Measurements from ENCODE around the gene COL27A1. TPM values are rescaled to one million over a fixed set of nuclear protein-coding genes. Genes with fewer than 3 reads are reported as not detected.
A peak's percentile ranks its signal among the peaks of the same experiment; 100 is the strongest.

Gene COL27A1
- total and polyA plus RNA-seq, 12 donors, result 3.0 to 99.8 (median 11.9) TPM

GRCh38 chr9:114140401-114140800 is 14.9 kb upstream of the COL27A1 start:
- Histone ChIP-seq H3K4me3 (no peak overlapping the region), H3K27me3 (no peaks in the 10 kb centered on the region), H3K36me3 (replicated peaks in 1 of 2) (no peaks in the 10 kb centered on the region), H3K27ac (no peak overlapping the region), H3K4me1 (replicated peaks in 1 of 2) (no peaks in the 10 kb centered on the region), H3K9me3 (replicated peaks in 1 of 3) (no peaks in the 10 kb centered on the region)
- intact Hi-C loops (cut with DNase I), result no loop called here
- TF ChIP-seq CTCF (IDR thresholded peaks at IDR 0.05) (no peak), POLR2A (IDR thresholded peaks at IDR 0.05) (no peak)
- DNase-seq, result no peak
- WGBS, 4 donors, result 89 to 100% (median 92%) methylated on average over 2 of the region's 2 CpGs

DNA sequence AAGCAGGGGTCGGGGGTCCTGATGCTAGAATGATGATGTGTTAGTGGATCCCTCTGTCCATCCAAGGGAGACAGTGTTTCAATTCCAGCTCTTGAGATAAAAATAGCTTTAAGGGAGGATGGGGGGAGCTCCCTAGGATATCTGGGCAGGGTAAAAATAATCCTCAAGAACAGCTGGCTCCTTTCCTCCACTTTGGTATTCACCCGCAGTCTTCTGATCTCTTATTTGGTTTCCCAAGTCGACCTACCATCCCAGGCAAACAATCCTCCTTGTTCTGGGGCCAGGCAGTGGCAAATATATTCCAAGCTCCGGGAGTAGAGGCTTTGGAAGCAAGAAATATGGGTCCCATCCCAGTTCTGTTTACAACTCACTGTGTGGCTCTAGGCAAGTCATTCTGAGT is 14.5 kb upstream of the COL27A1 start:
- 68 to 74% (median 71%) methylated on average over 4 of the region's 4 CpGs for WGBS, 4 donors
- TF ChIP-seq POLR2A (IDR thresholded peaks at IDR 0.05), result no peak
- TF ChIP-seq CTCF (IDR thresholded peaks at IDR 0.05), result no peak
- no peak for DNase-seq
- H3K36me3 ChIP-seq (replicated peaks in 1 of 2), result no peaks in the 10 kb centered on the region
- intact Hi-C loops (cut with DNase I), result no loop called here
- no peaks in the 10 kb centered on the region for H3K4me1 ChIP-seq (replicated peaks in 1 of 2)
- H3K27ac ChIP-seq, result no peak overlapping the region
- no peak overlapping the region for H3K4me3 ChIP-seq
- no peaks in the 10 kb centered on the region for H3K27me3 ChIP-seq
- H3K9me3 ChIP-seq (replicated peaks in 1 of 3), result no peaks in the 10 kb centered on the region

DNA sequence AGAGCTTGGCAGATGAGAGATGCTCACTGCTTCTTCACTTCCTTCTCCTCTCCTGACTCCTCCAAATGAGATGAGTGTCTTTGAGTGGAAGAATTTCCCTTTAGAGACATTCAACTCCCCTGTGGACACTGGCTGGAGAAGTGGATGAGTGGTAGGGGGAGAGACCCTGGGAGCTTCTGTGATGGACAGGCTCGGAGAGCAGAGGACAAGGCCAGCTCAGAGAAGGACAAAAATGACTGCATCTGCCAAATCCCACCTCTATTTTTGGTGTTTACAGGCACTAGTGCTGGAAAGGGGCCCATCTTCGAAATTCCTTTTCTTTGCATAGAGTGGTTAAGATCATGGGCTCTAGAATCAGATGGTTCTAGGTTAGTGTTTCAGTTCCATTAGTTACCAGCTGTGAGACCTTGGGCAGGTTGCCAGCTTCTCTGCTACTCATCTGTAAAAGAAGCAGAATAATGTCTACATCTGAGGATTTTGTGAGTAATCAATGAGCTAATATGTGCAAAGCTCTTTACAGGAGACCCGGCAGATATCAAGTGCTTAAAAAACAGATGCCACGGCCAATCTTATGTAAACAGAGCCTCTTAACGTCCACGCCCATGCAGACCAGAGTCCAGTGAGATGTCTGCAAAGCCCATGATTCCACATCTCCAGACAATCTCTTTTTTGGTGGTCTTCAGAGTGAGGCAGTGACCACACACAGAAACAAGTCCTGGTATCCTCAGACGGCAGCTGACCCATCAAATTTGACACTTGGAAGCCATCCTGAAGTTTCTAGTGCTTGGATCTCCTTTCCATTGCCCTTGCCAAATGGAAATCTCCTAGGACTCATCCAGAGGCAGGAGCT is 13.6 kb upstream of the COL27A1 start:
- 32 to 47% (median 37%) methylated on average over 7 of the region's 7 CpGs for WGBS, 4 donors
- Histone ChIP-seq H3K4me3 (no peak overlapping the region), H3K27ac (no peak overlapping the region), H3K9me3 (replicated peaks in 1 of 3) (no peaks in the 10 kb centered on the region), H3K4me1 (replicated peaks in 1 of 2) (no peaks in the 10 kb centered on the region), H3K36me3 (replicated peaks in 1 of 2) (no peaks in the 10 kb centered on the region), H3K27me3 (no peaks in the 10 kb centered on the region)
- peak; percentile 24 to 70 (median 58) for DNase-seq
- TF ChIP-seq POLR2A (IDR thresholded peaks at IDR 0.05) (no peak), CTCF (IDR thresholded peaks at IDR 0.05) (no peak)
- intact Hi-C loops (cut with DNase I), result no loop called here

DNA sequence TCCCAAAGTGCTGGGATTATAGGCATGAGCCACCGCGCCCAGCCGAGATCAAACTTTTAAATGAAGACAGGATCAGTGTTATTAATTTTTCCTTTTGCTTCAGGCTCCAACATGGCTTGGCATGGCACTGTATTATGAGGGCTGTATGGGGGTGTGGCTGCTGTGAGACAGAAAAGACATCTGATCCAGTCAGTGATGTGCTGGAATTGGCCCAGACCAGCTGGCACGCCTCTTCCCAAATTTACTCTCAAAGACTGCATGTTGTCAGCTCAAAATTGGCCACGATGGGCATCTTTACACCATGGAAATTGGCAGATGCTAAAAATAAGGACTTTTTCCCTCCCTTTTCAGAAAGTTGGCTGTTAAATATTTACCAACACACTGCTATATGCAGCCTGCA is 12.1 kb upstream of the COL27A1 start:
- 90 to 96% (median 90%) methylated on average over 5 of the region's 5 CpGs for WGBS, 4 donors

More for the DNA sequence above, 12.1 kb upstream of the COL27A1 start:
- Histone ChIP-seq H3K4me1 (replicated peaks in 1 of 2) (no peaks in the 10 kb centered on the region), H3K36me3 (replicated peaks in 1 of 2) (no peaks in the 10 kb centered on the region), H3K4me3 (no peak overlapping the region), H3K9me3 (replicated peaks in 1 of 3) (no peaks in the 10 kb centered on the region), H3K27me3 (no peaks in the 10 kb centered on the region), H3K27ac (no peak overlapping the region)
- intact Hi-C loops (cut with DNase I), result no loop called here
- no peak for DNase-seq
- no peak for TF ChIP-seq POLR2A (IDR thresholded peaks at IDR 0.05)
- TF ChIP-seq CTCF (IDR thresholded peaks at IDR 0.05), result no peak

Measured in adrenal gland (tissue), 12 donors.